GM19193 (cell line): ENCODE data around the gene XKR7.

ENCODE experiments used
- POLR2A ChIP-seq: IDR thresholded peaks from 4 replicates; pipeline ENCODE4 v1.6.1; 2011; ENCODE audit not compliant: insufficient read depth, insufficient read length; ENCODE audit errors: extremely low read depth

The XKR7 gene, protein sequence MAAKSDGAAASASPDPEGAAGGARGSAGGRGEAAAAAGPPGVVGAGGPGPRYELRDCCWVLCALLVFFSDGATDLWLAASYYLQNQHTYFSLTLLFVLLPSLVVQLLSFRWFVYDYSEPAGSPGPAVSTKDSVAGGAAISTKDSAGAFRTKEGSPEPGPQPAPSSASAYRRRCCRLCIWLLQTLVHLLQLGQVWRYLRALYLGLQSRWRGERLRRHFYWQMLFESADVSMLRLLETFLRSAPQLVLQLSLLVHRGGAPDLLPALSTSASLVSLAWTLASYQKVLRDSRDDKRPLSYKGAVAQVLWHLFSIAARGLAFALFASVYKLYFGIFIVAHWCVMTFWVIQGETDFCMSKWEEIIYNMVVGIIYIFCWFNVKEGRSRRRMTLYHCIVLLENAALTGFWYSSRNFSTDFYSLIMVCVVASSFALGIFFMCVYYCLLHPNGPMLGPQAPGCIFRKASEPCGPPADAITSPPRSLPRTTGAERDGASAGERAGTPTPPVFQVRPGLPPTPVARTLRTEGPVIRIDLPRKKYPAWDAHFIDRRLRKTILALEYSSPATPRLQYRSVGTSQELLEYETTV

GRCh38 chr20:31967830-31968249 is at the start of gene XKR7:
Gene XKR7 (plus strand): TSS chr20:31968151. CDS start chr20:31968176, 25 bp downstream.
- TF ChIP-seq POLR2A, result no peak

DNA sequence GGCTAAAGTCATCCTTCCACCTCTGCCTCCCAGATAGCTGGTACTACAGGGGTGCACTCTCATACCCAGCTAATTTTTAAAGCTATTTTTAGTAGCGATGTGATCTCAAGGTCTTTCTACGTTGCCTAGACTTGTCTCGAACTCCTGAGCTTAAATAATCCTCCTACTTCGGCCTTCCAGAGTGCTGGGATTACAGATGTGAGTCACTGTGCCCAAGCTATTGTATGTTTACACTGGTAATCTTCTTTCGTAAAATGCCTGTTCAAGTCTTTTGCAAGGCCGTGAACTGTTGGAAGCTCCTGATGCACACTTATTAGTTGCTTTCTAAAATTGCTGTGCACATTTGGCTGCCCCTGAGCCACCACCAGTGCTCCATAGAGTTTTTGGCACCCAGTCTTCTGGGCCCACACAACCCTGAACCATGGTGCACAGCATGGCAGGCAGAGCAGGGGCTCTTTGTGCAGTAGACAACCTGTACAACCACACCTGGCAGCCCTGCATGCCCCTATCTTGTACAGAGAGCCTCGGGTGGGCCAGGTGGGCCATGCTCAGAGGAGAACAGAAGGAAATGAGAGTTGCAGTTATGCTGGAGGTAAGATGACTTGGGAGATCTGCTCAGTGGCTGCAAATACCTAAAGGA is 49.4 kb upstream of the XKR7 start:
- no peak for TF ChIP-seq POLR2A

- TF ChIP-seq POLR2A, result no peak
Observed at GRCh38 chr20:31919410-31920155, 48.4 kb upstream of the XKR7 start.

GRCh38 chr20:31920275-31920855 is 47.6 kb upstream of the XKR7 start:
- TF ChIP-seq POLR2A, result no peak

DNA sequence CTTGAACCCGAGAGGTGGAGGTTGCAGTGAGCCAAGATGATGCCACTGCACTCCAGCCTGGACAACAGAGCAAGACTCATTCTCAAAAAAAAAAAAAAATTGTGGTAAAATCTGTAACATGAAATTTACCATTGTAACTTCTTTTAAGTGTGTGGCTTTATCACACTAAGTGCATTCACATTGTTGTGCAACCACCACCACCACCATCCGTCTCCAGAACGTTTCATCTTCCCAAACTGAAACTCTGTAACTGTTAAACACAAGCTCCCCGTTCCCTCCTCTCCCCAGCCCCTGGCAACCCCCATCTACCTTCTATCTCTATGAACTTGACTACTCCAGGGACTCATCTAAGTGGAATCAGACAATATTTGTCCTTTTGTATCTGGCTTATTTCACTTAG is 45.8 kb upstream of the XKR7 start:
- no peak for TF ChIP-seq POLR2A

DNA sequence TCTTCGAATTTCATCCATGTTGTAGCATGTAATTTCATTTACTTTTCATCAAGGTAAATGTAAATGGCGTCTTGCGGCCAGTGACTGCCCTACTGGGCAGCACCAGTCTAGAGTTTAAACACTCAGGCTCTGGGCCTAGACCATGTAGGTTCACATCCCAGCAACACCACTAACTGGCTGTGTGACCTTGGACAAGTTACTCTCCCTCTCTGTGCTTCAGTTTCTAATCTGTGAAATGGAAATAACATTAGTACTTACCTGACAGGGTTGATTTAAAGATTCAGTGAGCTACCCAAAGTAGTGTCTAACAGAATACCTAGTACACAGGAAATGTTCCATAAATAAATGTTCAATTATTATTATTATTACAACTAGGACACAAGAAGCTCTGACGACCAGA is 45.4 kb upstream of the XKR7 start:
- TF ChIP-seq POLR2A, result no peak

DNA sequence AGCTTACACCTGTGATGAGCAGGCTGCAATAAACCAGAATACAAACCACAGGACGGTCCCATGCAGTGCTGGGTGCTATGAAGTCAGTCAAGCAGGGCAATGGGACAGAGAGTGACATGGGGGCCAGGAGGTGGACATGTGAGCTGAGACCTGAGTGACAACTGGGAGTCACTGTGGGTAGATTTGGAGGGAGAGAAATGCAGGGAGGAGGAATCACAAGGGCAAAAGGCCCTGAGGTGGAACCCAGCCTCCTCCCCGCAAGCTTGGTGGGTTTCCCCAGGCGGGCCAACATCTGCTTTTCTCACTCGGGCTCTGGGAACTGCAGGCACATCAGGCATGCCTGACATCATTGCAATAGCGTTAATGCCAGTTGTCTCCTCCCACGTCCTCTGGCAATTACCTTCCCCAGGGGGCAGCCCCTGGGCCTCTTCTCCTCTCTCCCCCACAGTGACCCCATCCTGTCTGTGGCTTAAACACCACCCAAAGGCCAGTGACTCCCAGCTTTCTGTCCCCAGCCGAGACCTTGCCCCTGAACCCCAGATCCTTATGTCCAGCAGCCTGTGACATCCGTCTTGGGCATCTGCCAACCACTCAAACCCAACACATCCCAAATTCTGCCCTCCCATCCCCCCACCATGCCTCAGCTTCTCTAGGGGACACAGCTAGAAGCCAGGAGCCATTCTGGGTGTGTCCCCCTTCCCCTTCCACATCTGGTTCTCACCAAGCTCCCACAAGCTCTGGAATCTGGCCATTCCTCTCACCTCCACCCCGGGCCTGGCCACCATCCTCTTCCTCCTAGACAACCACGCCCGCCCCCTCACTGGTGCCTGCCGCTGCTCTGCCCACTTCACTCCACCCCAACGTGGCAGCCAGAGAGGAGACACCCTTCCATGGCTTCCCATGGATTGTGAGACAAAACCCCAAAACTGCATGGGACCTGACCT is 44.3 kb upstream of the XKR7 start:
- TF ChIP-seq POLR2A, result no peak

DNA sequence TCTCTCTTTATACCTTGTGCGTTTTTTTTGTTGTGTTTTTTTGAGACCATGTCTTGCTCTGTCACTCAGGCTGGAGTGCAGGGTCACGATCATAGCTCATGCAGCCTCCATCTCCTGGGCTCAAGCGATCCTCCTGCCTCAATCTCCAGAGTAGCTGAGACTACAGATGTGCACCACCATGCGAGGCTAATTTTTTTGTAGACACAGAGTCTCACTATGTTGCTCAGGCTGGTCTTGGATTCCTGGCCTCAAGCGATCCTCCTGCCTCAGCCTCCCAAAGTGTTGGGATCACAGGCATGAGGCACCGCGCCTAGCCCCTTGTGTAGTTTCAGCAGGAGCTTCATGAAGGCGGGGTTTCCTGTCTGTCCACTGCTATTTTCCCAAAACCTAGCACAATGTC is 43.4 kb upstream of the XKR7 start:
- TF ChIP-seq POLR2A, result no peak

DNA sequence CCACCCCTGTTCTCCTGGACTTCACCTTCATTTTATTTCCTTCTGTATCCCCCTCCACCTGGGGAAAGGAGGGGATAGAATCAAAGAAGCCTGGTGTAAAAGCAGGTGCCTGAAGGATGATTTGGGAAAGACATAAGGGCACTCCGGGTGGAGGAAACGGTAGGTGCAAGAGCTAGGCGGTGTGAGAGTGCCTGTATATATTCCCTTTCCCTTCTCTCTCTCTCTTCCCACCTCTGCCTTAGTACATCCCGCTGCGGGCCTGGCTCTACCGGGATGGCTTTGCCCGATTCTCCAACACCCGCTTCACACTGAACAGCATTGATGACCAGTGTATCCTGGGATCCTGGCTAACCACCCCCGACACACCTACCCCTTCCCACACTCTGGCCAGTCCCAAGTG is 42.3 kb upstream of the XKR7 start:
- no peak for TF ChIP-seq POLR2A

- no peak for TF ChIP-seq POLR2A
Observed at GRCh38 chr20:31926493-31926892, 41.5 kb upstream of the XKR7 start.

DNA sequence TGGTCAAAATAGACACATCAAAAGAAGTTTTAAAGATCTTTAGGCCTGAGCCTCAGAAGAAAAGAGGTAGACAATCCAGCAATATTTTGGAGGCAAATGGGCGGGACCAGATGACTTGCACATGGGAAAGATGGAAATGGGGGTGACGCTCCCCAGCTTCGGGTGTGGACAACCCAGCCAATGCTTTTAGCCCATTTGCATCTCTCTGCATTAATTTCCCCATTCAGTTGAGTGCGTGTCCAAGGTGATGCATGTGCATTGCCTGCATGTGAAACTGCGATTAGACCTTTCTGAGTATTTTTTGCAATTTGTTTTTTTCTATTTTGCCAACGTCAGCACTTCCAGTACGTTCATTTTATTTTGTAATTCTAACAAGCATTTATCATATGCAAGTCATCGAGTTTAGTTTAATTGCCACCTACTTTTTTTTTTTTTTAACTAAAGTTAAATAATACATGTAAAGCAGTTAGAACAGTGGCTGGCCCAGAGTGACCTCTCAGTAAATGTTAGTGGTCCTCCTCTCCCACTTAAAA is 40.3 kb upstream of the XKR7 start:
- TF ChIP-seq POLR2A, result no peak

GRCh38 chr20:31930779-31931178 is 37.2 kb upstream of the XKR7 start:
- TF ChIP-seq POLR2A, result no peak

GRCh38 chr20:31933698-31934097 is 34.3 kb upstream of the XKR7 start:
- no peak for TF ChIP-seq POLR2A
